WTC11 (cell line): ENCODE measurements around the gene SERPINA4. TPM values are rescaled to one million over a fixed set of nuclear protein-coding genes. Genes with fewer than 3 reads are reported as not detected.

Experiments used
- ELF4 ChIP-seq: sonication (generic); formaldehyde crosslinking; IDR thresholded peaks from 2 replicates; pipeline ENCODE4 v1.8.1; 2022; ENCODE audit warnings: low read depth, mild to moderate bottlenecking, moderate library complexity, missing genetic modification reagents
- ESRRA ChIP-seq: sonication (generic); formaldehyde crosslinking; IDR thresholded peaks from 2 replicates; pipeline ENCODE4 v1.8.1; 2022; ENCODE audit warnings: mild to moderate bottlenecking, missing genetic modification reagents, borderline replicate concordance
- HMGXB4 ChIP-seq: sonication (generic); formaldehyde crosslinking; IDR thresholded peaks from 2 replicates; pipeline ENCODE4 v1.8.1; 2023; ENCODE audit warnings: mild to moderate bottlenecking, moderate library complexity, missing genetic modification reagents
- MAX ChIP-seq: sonication (generic); formaldehyde crosslinking; IDR thresholded peaks from 2 replicates; pipeline ENCODE4 v1.8.0; 2022; ENCODE audit warnings: mild to moderate bottlenecking, missing genetic modification reagents
- NR3C1 ChIP-seq: sonication (generic); formaldehyde crosslinking; conservative IDR thresholded peaks from 2 replicates; pipeline ENCODE4 v1.8.1; 2023; ENCODE audit warnings: low read depth, mild to moderate bottlenecking, missing genetic modification reagents
- STAT6 ChIP-seq: sonication (generic); formaldehyde crosslinking; conservative IDR thresholded peaks from 2 replicates; pipeline ENCODE4 v1.8.1; 2023; ENCODE audit warnings: mild to moderate bottlenecking, low read depth, missing genetic modification reagents, moderate library complexity
- ZNF138 ChIP-seq: sonication (generic); formaldehyde crosslinking; conservative IDR thresholded peaks from 2 replicates; pipeline ENCODE4 v1.8.1; 2022; ENCODE audit warnings: mild to moderate bottlenecking, moderate library complexity, missing genetic modification reagents
- total RNA-seq: library from RNA; stranded (reverse); gene quantifications from 3 replicates; pipeline ENCODE4 v1.2.3, GENCODE V29; 2021
- TF ChIP-seq, protein P1 (sequence below): fragments of 250-450 bp; sonication (Bioruptor Pico); IDR thresholded peaks from 2 replicates; pipeline ENCODE4 v1.9.0; 2021; ENCODE audit warnings: mild to moderate bottlenecking

Gene SERPINA4
- total RNA-seq, 1 experiment from 2014 or later = not detected

GRCh38 chr14:94619297-94619696 lies 58.1 kb downstream of the SERPINA4 start (continued):
- TF ChIP-seq MAX (CRISPR knock-in tag) (no peak), ELF4 (CRISPR knock-in tag) (no peak), STAT6 (CRISPR knock-in tag) (no peak), NR3C1 (CRISPR knock-in tag) (no peak), ZNF138 (CRISPR knock-in tag) (no peak), ESRRA (no peak), HMGXB4 (no peak)
- TF ChIP-seq, protein P1, sequence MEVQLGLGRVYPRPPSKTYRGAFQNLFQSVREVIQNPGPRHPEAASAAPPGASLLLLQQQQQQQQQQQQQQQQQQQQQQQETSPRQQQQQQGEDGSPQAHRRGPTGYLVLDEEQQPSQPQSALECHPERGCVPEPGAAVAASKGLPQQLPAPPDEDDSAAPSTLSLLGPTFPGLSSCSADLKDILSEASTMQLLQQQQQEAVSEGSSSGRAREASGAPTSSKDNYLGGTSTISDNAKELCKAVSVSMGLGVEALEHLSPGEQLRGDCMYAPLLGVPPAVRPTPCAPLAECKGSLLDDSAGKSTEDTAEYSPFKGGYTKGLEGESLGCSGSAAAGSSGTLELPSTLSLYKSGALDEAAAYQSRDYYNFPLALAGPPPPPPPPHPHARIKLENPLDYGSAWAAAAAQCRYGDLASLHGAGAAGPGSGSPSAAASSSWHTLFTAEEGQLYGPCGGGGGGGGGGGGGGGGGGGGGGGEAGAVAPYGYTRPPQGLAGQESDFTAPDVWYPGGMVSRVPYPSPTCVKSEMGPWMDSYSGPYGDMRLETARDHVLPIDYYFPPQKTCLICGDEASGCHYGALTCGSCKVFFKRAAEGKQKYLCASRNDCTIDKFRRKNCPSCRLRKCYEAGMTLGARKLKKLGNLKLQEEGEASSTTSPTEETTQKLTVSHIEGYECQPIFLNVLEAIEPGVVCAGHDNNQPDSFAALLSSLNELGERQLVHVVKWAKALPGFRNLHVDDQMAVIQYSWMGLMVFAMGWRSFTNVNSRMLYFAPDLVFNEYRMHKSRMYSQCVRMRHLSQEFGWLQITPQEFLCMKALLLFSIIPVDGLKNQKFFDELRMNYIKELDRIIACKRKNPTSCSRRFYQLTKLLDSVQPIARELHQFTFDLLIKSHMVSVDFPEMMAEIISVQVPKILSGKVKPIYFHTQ = no peak

Other genes with a start within 250 kb of the SERPINA4 start
- 0.15 TPM in 1 of 3 replicates, not detected in the others for gene SERPINA6, start 238.1 kb upstream of the SERPINA4 start, total RNA-seq
- not detected in 3 replicates for gene SERPINA2, start 194.7 kb upstream of the SERPINA4 start, total RNA-seq
- 5.1 to 7.2 TPM (median 6.8 TPM) in 3 replicates for gene SERPINA1, start 172.8 kb upstream of the SERPINA4 start, total RNA-seq
- gene SERPINA11, start 108.6 kb upstream of the SERPINA4 start, total RNA-seq = 0.34 to 0.53 TPM (median 0.46 TPM) in 3 replicates
- not detected in 3 replicates for gene SERPINA9, start 85.2 kb upstream of the SERPINA4 start, total RNA-seq
- gene SERPINA12, start 52.0 kb upstream of the SERPINA4 start, total RNA-seq = not detected in 3 replicates
- gene SERPINA5, start 20.0 kb downstream of the SERPINA4 start, total RNA-seq = 1.5 to 3.2 TPM (median 2.2 TPM) in 3 replicates
- gene SERPINA3, start 50.9 kb downstream of the SERPINA4 start, total RNA-seq = 2.7 to 3.5 TPM (median 3.0 TPM) in 3 replicates
- 1.6 to 4.4 TPM (median 2.0 TPM) in 3 replicates for gene GSC, start 208.7 kb downstream of the SERPINA4 start, total RNA-seq